ENCODE measurements around the gene ISYNA1.
A peak's percentile ranks its signal among the peaks of the same experiment; 100 is the strongest.

The ISYNA1 gene

DNA sequence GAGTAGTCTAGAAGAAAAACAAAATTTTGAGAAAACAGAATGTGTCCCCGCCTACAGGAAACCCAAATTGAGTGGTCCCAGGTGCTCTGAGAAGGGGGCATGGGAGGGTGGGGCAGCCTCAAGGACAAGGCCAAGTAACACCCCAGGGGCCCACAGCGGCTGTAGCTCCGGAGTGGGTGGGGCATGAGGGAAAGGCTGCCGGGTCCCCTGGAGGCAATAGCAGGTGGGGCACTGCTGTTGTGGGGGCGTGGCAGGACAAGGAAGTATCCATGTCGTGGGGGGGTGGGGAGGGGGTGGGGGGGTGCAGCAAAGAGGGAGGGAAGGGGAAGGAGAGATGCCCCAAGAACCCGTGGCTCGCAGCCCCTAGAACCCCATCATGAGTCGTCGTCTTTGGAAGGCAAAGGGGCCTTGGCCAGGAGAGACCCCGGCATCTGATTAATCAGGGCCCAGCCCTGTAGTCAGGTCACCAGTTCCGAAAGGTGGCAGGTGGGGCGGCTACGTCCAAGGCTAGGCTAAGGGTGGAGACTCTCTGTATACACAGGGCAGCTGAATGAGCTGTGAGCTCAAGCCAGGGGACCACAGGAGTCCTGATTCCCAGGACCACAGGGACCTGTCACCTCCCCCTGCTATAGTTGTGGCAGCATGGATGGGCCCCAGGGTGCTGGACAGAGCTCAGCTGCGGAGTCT is 7.5 kb upstream of the ISYNA1 start:
- DNase-seq (ENCODE audit: low read depth in 2 of 2, low spot score in 1 of 2) = no peak

DNA sequence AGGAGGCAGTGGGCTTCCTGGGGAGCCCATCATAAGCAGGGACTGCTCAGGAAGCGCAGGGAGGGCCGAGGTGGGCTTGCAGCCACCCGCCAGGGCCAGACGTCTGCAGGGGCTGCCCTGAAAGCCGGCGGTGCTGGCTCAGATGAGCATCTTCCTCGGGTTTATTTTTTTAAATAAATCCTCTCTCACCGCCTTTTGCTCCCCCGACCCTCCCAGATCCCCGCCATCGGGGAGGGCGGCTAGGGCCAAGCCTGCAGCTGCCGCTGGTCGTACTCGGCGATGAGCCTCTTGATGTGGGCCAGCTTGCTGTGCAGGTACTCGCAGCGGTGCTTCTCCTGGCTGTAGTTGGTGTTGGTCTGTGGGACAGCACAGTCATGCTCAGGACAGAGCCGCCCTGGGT is 6.6 kb upstream of the ISYNA1 start:
- no peak for DNase-seq (ENCODE audit: low read depth in 2 of 2, low spot score in 1 of 2)

- no peak for DNase-seq (ENCODE audit: low read depth in 2 of 2, low spot score in 1 of 2)
These were observed 5.9 kb upstream of the ISYNA1 start for GRCh38 chr19:18443831-18444230.

DNA sequence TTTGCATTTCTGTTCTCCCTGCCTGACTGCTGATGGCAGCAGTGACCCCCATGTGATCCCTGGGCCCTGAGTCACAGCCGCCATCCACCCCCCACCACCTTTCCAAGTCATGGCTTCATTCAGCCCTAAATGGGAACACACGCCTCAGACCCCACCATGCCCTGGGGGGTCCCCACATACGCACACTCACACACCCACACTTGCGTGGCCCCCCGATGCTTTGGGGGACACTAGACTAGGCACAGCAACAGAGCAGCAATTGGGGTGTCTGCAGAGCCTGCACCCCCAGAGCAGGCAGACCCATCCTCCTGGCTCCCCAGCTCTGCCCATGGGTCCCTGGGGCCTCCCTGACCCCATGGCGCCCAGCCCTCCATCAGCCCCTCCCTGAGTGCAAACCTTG is 5.5 kb upstream of the ISYNA1 start:
- DNase-seq (ENCODE audit: low read depth in 2 of 2, low spot score in 1 of 2) = no peak

DNA sequence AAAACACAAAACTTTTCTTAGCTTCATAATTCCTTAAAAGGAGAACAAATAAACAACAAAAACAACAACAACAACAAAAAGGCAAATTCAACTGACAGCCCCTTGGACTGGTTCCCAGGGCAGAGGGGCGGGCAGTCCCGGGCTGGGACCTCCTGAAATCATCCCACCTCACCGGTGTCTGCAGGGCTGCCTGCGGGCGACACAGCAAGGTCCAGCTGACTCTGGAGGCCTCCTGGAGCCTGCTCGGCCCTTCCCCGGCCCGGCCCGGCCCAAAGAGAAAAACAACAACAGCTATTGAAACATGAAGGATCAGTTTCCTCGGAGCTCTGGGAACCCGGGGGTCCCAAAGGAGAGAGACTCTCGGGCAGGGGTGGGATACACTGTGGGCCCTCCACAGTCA is 5.0 kb upstream of the ISYNA1 start:
- DNase-seq (ENCODE audit: low read depth in 2 of 2, low spot score in 1 of 2) = no peak

DNA sequence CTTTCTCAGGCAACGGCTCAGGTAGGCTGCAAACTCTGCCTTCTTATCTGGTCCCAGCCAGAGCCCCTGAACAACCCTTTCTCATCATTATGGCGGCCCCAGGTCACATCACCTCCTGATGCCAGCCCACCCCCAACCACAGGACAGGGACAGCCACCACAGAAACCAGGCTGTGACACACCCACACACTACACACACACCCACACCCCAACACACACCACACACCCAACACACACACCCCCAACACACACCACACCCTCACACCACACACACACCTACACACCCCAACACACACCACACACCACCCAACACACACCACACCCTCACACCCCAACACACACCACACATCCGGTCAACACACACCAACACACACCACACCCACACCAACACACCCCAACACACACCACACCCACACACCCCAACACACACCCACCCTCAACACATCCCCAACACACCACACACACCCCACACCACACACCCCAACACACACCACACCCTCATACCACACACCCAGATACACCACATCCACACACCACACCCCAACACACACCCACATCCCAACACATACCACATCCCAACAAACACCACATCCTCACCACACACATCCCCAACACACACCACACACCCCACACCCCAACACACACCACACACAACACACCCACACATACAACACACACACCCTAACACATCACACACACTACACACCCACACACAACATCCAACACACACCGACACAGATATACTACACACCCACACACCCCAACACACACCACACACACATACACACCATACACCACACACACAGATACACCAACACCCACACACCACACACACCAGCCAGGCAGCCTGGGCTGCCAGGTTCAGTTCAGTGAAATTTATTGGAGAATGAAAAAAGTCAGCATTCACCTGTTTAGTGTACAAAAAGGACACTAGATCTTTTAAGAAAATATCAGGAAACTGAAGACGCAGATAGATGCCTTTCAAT is 4.2 kb upstream of the ISYNA1 start:
- DNase-seq (ENCODE audit: low read depth in 2 of 2, low spot score in 1 of 2) = no peak

- DNase-seq (ENCODE audit: low read depth in 2 of 2, low spot score in 1 of 2) = no peak
These were observed 3.2 kb upstream of the ISYNA1 start for GRCh38 chr19:18440936-18441803.

DNA sequence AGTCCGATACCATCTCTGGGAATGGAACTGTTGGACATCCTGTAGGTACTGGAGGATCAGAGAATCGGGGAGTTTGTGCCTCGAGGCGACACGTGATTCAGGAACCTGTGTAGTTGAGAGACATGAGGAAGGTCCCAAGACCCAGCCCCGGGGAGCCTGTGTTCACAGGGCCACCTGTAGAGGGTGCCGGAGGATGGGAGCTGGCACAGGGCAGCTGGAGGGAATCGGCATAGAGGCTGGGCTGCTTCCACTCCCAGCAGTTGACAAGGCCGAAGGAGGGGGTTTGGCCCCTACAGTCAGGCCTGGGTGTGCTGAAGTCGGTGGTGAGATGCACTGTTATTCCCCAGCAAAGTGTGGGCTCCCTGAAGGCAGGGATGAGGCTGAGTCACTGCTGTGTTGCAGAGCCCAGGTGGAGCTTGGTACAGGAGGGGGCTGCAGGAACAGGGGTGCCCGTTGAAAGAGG is 2.5 kb upstream of the ISYNA1 start:
- no peak for DNase-seq (ENCODE audit: low read depth in 2 of 2, low spot score in 1 of 2)

GRCh38 chr19:18439910-18440237 is 1.9 kb upstream of the ISYNA1 start:
- no peak for DNase-seq (ENCODE audit: low read depth in 2 of 2, low spot score in 1 of 2)

GRCh38 chr19:18439025-18439909 is 1.3 kb upstream of the ISYNA1 start:
- no peak for DNase-seq (ENCODE audit: low read depth in 2 of 2, low spot score in 1 of 2)

- no peak for DNase-seq (ENCODE audit: low read depth in 2 of 2, low spot score in 1 of 2)
These were observed 545 bp upstream of the ISYNA1 start for GRCh38 chr19:18438331-18439024.

GRCh38 chr19:18436671-18437490 is 1.1 kb downstream of the ISYNA1 start:
- DNase-seq (ENCODE audit: low read depth in 2 of 2, low spot score in 1 of 2) = peak in 1 of 2 donors; percentile 70

- DNase-seq (ENCODE audit: low read depth in 2 of 2, low spot score in 1 of 2) = no peak
These were observed 1.9 kb downstream of the ISYNA1 start for GRCh38 chr19:18435842-18436670.

DNA sequence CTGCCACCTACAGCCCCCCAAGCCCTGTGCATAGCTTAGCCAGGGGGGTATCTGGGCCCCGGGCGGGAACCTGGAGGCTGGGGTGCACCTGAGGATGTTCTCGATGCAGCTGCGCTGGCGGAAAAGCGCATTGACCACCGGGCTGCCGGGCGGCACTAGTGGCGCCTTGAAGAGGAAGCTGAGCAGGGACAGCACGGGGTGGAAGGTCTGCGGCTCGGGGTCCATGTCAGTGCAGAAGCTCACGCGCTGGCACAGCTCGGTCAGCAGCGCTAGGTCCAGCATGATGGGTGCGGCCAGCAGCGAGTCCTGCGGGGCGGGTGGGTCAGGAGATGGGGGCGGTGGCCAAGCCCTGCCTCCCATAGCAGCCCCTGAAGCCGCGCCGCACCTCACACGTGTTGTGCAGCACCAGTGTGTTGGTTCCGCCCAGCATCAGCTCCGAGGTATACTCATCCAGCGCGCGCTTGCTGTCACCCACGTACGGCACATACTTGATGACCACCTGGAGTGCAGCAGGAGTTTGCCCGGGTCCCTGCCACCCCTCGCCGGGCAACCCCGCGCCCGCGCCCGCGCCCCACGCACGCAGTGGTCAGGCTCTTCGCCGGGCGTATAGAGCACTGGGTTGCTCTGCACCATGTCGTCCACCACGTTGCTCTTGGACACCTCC is 2.6 kb downstream of the ISYNA1 start:
- no peak for DNase-seq (ENCODE audit: low read depth in 2 of 2, low spot score in 1 of 2)

GRCh38 chr19:18434411-18435175 is 3.3 kb downstream of the ISYNA1 start:
- DNase-seq (ENCODE audit: low read depth in 2 of 2, low spot score in 1 of 2) = no peak

DNA sequence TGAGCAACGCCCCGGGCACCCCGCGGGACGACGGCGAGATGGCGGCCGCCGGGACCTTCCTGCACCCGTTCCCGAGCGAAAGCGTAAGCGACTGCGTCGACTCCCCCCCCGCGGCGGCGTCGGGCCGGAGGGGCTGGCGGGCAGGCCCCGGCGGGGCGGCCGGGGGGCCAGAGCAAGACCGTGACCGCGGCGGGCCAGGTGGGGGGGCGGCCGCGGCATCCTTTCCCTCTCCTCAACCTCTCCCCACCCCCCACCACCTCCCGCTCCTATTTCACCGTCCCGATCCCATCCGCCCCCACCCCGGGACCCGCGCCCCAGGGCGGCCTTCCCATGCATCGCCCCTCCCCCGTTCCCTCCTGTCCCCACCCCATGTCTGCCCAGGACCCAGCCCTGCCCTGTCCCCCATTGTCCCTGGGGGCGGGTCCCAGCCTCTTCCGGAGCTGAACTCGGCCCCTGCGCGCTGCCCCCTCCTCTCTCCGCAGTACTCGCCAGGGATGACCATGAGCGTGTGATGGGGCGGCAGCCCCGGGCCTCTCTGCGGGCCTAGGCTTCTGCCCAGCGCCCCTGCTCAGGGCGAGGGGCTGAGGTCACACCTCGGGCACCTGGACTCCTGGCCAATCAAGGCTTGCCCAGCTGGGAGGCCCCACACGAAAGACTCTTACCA is 4.1 kb downstream of the ISYNA1 start:
- no peak for DNase-seq (ENCODE audit: low read depth in 2 of 2, low spot score in 1 of 2)
